Muscle of arm (tissue), 12 donors: ENCODE results near the gene KLRC2. TPM values are rescaled to one million over a fixed set of nuclear protein-coding genes. Genes with fewer than 3 reads are reported as not detected.

Source experiments
- polyA plus RNA-seq, 12 donors: library from polyadenylated mRNA; unstranded; fragments of 120-200 nt; gene quantifications; one replicate each; pipeline ENCODE4 v1.2.1, GENCODE V29; 2013; ENCODE audit not compliant: insufficient read length in 12 of 12

Gene KLRC2
- polyA plus RNA-seq, 12 donors, result 0.20 to 0.67 (median 0.58) TPM; not detected in 7

Other genes starting within 250 kb of the KLRC2 start
- 10 to 100 TPM in 11 of 12 donors, not detected in 1; 21.2 to 63.3 (median 25.2) TPM for gene GABARAPL1, start 223.1 kb downstream of the KLRC2 start, polyA plus RNA-seq
- gene KLRD1, start 128.1 kb downstream of the KLRC2 start, polyA plus RNA-seq, result 1 to 10 TPM in 3 of 12 donors, under 1 TPM in 7, not detected in 2; 0.16 to 1.6 (median 0.72) TPM
- gene KLRK1, start 46.0 kb downstream of the KLRC2 start, polyA plus RNA-seq, result 1 to 10 TPM in 3 of 12 donors, under 1 TPM in 7, not detected in 2; 0.15 to 2.6 (median 0.61) TPM
- under 1 TPM in 5 of 12 donors, not detected in 7; 0.22 to 0.64 (median 0.32) TPM for gene KLRC4, start 26.3 kb downstream of the KLRC2 start, polyA plus RNA-seq
- under 1 TPM in 5 of 12 donors, not detected in 7; 0.26 to 0.73 (median 0.39) TPM for gene KLRC3, start 15.4 kb downstream of the KLRC2 start, polyA plus RNA-seq
- 1 to 10 TPM in 1 of 12 donors, under 1 TPM in 9, not detected in 2; 0.21 to 1.1 (median 0.51) TPM for gene KLRC1, start 17.4 kb upstream of the KLRC2 start, polyA plus RNA-seq
- gene EIF2S3B, start 69.9 kb upstream of the KLRC2 start, polyA plus RNA-seq, result 10 to 100 TPM in 1 of 12 donors, 1 to 10 TPM in 5, under 1 TPM in 5, not detected in 1; 0.40 to 19.9 (median 1.1) TPM
- 10 to 100 TPM in 10 of 12 donors, not detected in 2; 19.7 to 37.6 (median 31.7) TPM for gene MAGOHB, start 177.6 kb upstream of the KLRC2 start, polyA plus RNA-seq
- under 1 TPM in 5 of 12 donors, not detected in 7; 0.08 to 0.65 (median 0.23) TPM for gene STYK1, start 238.0 kb upstream of the KLRC2 start, polyA plus RNA-seq